Astrocyte of the spinal cord (primary cell): ENCODE measurements around the gene UBE3D.
"Not testable (repeated sequence)": the region's sequence is repeated elsewhere in the genome, so short reads cannot be mapped to it uniquely, and the experiment has no call there.

Source experiments
- DNase-seq: peaks from one replicate; pipeline ENCODE4 v3.0.0; 2011; ENCODE audit warnings: low read depth, low spot score
- H3K4me3 ChIP-seq: 2 replicates; pipeline ENCODE4 v1.5.1; 2011; ENCODE audit warnings: low read depth, mild to moderate bottlenecking, low read length, moderate library complexity
- in situ Hi-C: cut with HindIII; loops from 2 replicates; pipeline ENCODE4 v1.10.0; 2017; ENCODE audit warnings: low sequenced_read_pairs
- TF ChIP-seq, protein P1 (sequence below): IDR thresholded peaks from 2 replicates; pipeline ENCODE4 v1.5.1; 2012; ENCODE audit warnings: low read depth, mild to moderate bottlenecking, low read length, inconsistent platforms

The UBE3D gene

DNA sequence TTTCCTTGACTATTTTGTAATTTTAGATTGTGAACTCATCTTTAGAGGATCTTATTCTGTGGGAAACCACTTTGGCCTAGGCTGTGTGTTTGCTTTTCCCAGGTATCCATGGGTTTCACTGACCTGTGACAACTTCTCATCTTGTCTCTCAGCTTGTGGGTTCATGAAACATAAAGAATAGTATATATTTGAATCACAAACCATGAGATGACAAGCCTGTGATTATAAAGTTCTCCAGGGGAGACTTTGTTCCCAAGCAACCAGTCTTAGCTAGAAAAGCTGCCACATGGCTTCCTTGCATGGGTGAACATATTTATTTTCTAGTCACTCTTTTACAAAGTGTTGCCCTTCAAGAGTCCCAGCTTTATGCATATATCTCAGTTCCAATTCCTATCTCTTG is 201.9 kb downstream of the UBE3D start:
- H3K4me3 ChIP-seq, result no peak overlapping the region
- TF ChIP-seq, protein P1, sequence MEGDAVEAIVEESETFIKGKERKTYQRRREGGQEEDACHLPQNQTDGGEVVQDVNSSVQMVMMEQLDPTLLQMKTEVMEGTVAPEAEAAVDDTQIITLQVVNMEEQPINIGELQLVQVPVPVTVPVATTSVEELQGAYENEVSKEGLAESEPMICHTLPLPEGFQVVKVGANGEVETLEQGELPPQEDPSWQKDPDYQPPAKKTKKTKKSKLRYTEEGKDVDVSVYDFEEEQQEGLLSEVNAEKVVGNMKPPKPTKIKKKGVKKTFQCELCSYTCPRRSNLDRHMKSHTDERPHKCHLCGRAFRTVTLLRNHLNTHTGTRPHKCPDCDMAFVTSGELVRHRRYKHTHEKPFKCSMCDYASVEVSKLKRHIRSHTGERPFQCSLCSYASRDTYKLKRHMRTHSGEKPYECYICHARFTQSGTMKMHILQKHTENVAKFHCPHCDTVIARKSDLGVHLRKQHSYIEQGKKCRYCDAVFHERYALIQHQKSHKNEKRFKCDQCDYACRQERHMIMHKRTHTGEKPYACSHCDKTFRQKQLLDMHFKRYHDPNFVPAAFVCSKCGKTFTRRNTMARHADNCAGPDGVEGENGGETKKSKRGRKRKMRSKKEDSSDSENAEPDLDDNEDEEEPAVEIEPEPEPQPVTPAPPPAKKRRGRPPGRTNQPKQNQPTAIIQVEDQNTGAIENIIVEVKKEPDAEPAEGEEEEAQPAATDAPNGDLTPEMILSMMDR, result no peak
- DNase-seq, result no peak
- in situ Hi-C loops, result no loop called here

- in situ Hi-C loops, result no loop called here
- DNase-seq, result peak; percentile 72
- H3K4me3 ChIP-seq, result no peak overlapping the region
- TF ChIP-seq, protein P1, result no peak
These were observed 203.1 kb downstream of the UBE3D start for GRCh38 chr6:82862543-82862942.

DNA sequence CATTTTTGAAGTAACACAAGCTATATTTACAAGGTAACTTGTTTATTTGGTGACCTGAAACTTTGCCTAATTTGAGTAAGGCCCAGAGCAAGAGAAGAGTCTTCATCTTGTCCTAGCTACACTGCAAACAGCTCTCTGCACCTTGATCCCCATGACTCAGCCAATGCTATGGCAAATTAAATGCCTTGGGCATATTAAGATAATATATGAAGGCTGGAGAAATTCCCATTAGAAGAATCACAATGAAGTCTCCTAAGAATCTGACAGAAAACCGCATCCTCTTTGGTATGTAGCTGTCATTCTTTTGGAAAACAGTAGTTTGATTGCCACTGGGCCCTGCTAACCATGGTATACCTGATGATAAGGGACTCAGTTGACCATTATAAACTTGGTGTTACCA is 204.5 kb downstream of the UBE3D start:
- in situ Hi-C loops, result no loop called here
- TF ChIP-seq, protein P1, result no peak
- DNase-seq, result no peak
- H3K4me3 ChIP-seq, result no peak overlapping the region

DNA sequence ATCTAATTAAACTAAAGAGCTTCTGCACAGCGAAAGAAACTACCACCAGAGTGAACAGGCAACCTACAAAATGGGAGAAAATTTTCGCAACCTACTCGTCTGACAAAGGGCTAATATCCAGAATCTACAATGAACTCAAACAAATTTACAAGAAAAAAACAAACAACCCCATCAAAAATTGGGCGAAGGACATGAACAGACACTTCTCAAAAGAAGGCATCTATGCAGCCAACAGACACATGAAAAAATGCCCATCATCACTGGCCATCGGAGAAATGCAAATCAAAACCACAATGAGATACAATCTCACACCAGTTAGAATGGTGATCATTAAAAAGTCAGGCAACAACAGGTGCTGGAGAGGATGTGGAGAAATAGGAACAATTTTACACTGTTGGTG is 209.6 kb downstream of the UBE3D start:
- H3K4me3 ChIP-seq, DNase-seq, in situ Hi-C loops: not testable (repeated sequence)

DNA sequence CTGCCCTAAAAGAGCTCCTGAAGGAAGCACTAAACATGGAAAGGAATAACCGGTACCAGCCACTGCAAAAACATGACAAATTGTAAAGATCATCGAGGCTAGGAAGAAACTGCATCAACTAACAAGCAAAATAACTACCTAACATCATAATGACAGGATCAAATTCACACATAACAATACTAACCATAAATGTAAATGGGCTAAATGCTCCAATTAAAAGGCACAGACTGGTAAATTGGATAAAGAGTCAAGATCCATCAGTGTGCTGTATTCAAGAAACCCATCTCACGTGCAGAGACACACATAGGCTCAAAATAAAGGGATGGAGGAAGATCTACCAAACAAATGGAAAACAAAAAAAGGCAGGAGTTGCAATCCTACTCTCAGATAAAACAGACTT is 212.7 kb downstream of the UBE3D start:
- DNase-seq, in situ Hi-C loops, H3K4me3 ChIP-seq: not testable (repeated sequence)

- H3K4me3 ChIP-seq, result no peak overlapping the region
- DNase-seq, result no peak
- TF ChIP-seq, protein P1, result no peak
- in situ Hi-C loops, result no loop called here
These were observed 222.3 kb downstream of the UBE3D start for GRCh38 chr6:82843291-82843885.

DNA sequence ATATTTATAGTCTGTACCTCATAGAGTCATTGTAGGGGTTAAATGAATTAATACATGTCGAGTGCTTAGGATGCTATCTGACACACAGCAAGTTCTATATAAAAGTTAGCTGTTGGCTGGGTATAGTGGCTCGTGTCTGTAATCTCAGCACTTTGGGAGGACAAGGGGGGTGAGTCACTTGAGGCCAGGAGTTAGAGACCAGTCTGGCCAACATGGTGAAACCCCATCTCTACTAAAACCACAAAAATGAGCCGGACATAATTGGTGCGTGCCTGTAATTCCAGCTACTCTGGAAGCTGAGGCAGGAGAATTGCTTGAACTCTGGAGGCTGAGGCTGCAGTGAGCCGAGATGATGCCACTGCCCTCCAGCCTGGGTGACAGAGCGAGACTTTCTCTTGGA is 222.9 kb downstream of the UBE3D start:
- in situ Hi-C loops, result no loop called here
- peak; percentile 81 for DNase-seq
- H3K4me3 ChIP-seq, result no peak overlapping the region
- TF ChIP-seq, protein P1, result no peak
